ENCODE measurements around the gene MRPS25. TPM values are rescaled to one million over a fixed set of nuclear protein-coding genes. Genes with fewer than 3 reads are reported as not detected.

MRPS25 gene
- total RNA-seq, 6 donors from 2014 or later, result 39.8 to 149 (median 56.9) TPM

DNA sequence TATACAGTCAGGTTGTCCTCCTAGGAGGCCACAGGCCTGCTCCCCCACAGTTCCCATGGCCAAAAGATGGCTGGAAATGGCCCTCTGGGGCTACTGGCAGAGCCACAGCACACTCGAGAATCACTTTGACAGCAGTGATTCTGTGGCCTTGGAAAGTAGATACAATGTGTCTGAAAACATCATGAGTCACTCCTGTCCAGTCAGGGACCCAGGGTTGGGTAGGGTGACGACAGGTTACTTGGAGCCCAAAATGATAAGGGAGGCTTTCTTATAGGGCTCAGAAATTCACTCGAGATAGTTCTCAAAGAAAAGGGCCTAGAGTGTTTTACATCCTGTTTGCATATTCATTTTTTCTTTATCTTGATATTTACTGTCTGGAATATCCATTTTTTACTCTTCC, 24.3 kb downstream of the MRPS25 start:
- Histone ChIP-seq H3K36me3 (peaks cover 28 to 100% (median 63%) of the 10 kb centered on the region in 4 donors), H3K27ac (no peak overlapping the region), H3K4me3 (no peak overlapping the region), H3K4me1 (peaks cover 2 to 11% (median 6%) of the 10 kb centered on the region in 4 donors), H3K27me3 (no peaks in the 10 kb centered on the region), H3K9me3 (no peaks in the 10 kb centered on the region)
- DNase-seq, result no peak
- WGBS, 2 donors, result 75 to 92% methylated on average over 3 of the region's 3 CpGs
- ATAC-seq (ENCODE audit: low FRiP score in 2 of 2), result no peak
- TF ChIP-seq, protein P1, sequence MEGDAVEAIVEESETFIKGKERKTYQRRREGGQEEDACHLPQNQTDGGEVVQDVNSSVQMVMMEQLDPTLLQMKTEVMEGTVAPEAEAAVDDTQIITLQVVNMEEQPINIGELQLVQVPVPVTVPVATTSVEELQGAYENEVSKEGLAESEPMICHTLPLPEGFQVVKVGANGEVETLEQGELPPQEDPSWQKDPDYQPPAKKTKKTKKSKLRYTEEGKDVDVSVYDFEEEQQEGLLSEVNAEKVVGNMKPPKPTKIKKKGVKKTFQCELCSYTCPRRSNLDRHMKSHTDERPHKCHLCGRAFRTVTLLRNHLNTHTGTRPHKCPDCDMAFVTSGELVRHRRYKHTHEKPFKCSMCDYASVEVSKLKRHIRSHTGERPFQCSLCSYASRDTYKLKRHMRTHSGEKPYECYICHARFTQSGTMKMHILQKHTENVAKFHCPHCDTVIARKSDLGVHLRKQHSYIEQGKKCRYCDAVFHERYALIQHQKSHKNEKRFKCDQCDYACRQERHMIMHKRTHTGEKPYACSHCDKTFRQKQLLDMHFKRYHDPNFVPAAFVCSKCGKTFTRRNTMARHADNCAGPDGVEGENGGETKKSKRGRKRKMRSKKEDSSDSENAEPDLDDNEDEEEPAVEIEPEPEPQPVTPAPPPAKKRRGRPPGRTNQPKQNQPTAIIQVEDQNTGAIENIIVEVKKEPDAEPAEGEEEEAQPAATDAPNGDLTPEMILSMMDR (IDR thresholded peaks at IDR 0.05), result no peak
- TF ChIP-seq EP300 (IDR thresholded peaks at IDR 0.05) (no peak), POLR2A (IDR thresholded peaks at IDR 0.05) (no peak), POLR2AphosphoS5 (IDR thresholded peaks at IDR 0.05) (no peak)

- Histone ChIP-seq H3K27me3 (no peaks in the 10 kb centered on the region), H3K36me3 (peaks cover 32 to 100% (median 70%) of the 10 kb centered on the region in 4 donors), H3K4me1 (peaks cover 0 to 4% (median 0%) of the 10 kb centered on the region in 4 donors), H3K9me3 (no peaks in the 10 kb centered on the region), H3K27ac (no peak overlapping the region), H3K4me3 (no peak overlapping the region)
- ATAC-seq (ENCODE audit: low FRiP score in 2 of 2), result no peak
- WGBS, 2 donors, result 94% methylated on average over 6 of the region's 6 CpGs
- no peak for TF ChIP-seq POLR2AphosphoS5 (IDR thresholded peaks at IDR 0.05)
- TF ChIP-seq POLR2A (IDR thresholded peaks at IDR 0.05), result no peak
- TF ChIP-seq, protein P1 (IDR thresholded peaks at IDR 0.05), result no peak
- no peak for TF ChIP-seq EP300 (IDR thresholded peaks at IDR 0.05)
- DNase-seq, result no peak
These were observed 26.8 kb downstream of the MRPS25 start for GRCh38 chr3:15038306-15038705.

DNA sequence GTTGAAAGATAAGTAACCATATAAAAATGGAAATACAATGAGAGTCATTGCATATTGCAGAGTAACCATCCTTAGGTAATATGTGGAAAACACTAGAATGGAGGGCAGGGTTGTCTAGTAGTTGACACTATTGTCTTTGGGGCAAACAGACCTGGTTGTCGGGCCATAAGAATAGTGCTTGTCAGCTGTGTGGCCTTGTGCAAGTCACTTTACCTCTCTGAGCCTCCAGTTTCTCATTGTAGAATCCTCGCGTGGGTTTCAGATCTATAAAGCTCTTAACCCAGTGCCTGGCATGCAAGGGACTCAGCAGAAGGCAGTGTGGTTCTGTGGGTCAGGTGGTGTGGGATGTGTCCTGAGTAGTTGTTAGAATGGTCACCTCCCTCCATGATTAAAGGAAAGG, 32.0 kb downstream of the MRPS25 start:
- 90 to 98% methylated on average over 1 to 3 of the region's 3 CpGs for WGBS, 2 donors
- H3K27me3 ChIP-seq, result no peaks in the 10 kb centered on the region
- no peaks in the 10 kb centered on the region for H3K9me3 ChIP-seq
- no peak for TF ChIP-seq EP300 (IDR thresholded peaks at IDR 0.05)
- no peak for TF ChIP-seq POLR2A (IDR thresholded peaks at IDR 0.05)
- ATAC-seq (ENCODE audit: low FRiP score in 2 of 2) (no peak), DNase-seq (no peak)
- H3K4me3 ChIP-seq, result no peak overlapping the region
- H3K27ac ChIP-seq, result no peak overlapping the region
- H3K36me3 ChIP-seq, result peaks cover 29 to 100% (median 86%) of the 10 kb centered on the region in 4 donors
- H3K4me1 ChIP-seq, result no peaks in the 10 kb centered on the region

DNA sequence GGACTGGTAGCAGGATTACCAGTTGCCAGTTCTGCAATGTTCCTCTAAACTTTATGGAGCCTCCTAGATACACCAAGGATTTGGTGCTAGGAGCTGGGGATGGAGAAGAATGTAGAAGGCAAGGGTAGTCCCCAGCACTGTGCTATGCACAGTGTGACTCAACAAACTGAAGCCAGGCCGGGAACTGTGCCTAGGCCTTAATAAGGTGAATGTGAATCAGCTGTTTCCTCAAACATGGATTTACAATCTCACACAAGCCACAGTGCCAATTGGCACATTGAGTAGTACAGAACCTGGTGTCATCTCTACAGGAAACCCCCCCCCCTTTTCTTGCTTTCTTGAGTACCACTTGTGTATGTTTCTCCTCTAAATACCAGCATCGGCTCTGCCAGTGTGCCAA, 32.5 kb downstream of the MRPS25 start:
- ATAC-seq (ENCODE audit: low FRiP score in 2 of 2) (no peak), DNase-seq (no peak)
- H3K27ac ChIP-seq, result no peak overlapping the region
- no peaks in the 10 kb centered on the region for H3K4me1 ChIP-seq
- H3K4me3 ChIP-seq, result no peak overlapping the region
- no peaks in the 10 kb centered on the region for H3K9me3 ChIP-seq
- no peak for TF ChIP-seq EP300 (IDR thresholded peaks at IDR 0.05)
- TF ChIP-seq POLR2A (IDR thresholded peaks at IDR 0.05), result no peak
- WGBS, 2 donors, result 73 to 87% methylated on average over 2 of the region's 2 CpGs
- H3K27me3 ChIP-seq, result no peaks in the 10 kb centered on the region
- H3K36me3 ChIP-seq, result peaks cover 24 to 100% (median 86%) of the 10 kb centered on the region in 4 donors

DNA sequence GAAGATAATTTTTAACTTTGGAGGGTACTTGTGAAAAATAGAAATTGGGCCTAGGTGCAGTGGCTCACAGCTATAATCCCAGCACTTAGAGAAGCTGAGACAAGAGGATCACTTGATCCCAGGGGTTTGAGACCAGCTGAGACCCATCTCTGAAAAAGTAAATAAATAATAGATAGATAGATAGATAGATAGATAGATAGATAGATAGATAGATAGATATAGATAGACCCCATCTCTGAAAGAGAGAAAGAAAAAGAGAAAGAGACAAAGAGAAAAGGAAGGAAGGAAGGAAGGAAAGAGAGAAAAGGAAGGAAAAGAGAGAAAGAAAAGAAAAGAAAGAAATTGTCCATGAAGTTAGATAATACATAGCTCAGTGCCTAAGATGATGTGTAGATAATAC, 35.5 kb downstream of the MRPS25 start:
- no peaks in the 10 kb centered on the region for H3K27me3 ChIP-seq
- no peak overlapping the region for H3K4me3 ChIP-seq
- H3K27ac ChIP-seq, result no peak overlapping the region
- H3K4me1 ChIP-seq, result no peaks in the 10 kb centered on the region
- no peak for DNase-seq
- no peak for ATAC-seq (ENCODE audit: low FRiP score in 2 of 2)
- TF ChIP-seq POLR2A (IDR thresholded peaks at IDR 0.05) (no peak), EP300 (IDR thresholded peaks at IDR 0.05) (no peak), POLR2AphosphoS5 (IDR thresholded peaks at IDR 0.05) (no peak)
- TF ChIP-seq, protein P1 (IDR thresholded peaks at IDR 0.05), result no peak
- H3K36me3 ChIP-seq, result peaks cover 22 to 99% (median 85%) of the 10 kb centered on the region in 4 donors
- H3K9me3 ChIP-seq, result no peaks in the 10 kb centered on the region

DNA sequence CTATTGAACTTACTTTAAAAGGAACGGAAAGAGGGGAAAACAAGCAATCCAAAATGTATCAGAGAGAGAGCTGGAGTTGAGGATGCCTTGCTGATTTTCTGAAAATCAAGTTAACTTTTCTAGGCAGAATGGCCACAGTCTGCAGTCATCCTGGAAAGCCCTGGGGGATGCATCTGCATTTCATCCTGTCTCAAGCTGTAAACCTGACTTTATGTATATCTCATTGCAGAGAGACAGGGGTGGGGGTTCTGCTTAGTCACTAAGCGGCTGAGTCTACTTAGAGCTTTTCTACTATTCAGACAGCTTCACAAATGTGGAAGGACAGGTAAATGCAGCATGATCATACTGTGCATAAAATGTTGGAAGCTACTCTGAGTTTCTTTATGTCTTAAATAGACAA, 41.4 kb downstream of the MRPS25 start:
- Histone ChIP-seq H3K27me3 (no peaks in the 10 kb centered on the region), H3K4me3 (no peak overlapping the region), H3K36me3 (peaks cover 16 to 97% (median 78%) of the 10 kb centered on the region in 4 donors), H3K9me3 (no peaks in the 10 kb centered on the region), H3K4me1 (no peaks in the 10 kb centered on the region), H3K27ac (no peak overlapping the region)
- ATAC-seq (ENCODE audit: low FRiP score in 2 of 2) (no peak), DNase-seq (no peak)
- 91 to 94% methylated on average over 2 of the region's 2 CpGs for WGBS, 2 donors
- TF ChIP-seq, protein P1 (IDR thresholded peaks at IDR 0.05), result no peak
- TF ChIP-seq POLR2AphosphoS5 (IDR thresholded peaks at IDR 0.05) (no peak), POLR2A (IDR thresholded peaks at IDR 0.05) (no peak), EP300 (IDR thresholded peaks at IDR 0.05) (no peak)
